K562 (cell line): ENCODE results near the gene MYL12B. TPM values are rescaled to one million over a fixed set of nuclear protein-coding genes. Genes with fewer than 3 reads are reported as not detected.

Source experiments
- ATF7 ChIP-seq: fragments of 450-650 bp; IDR thresholded peaks from 2 replicates; pipeline ENCODE4 v1.7.1; 2014; ENCODE audit warnings: mild to moderate bottlenecking, moderate library complexity
- POLR2AphosphoS5 ChIP-seq: IDR thresholded peaks from 2 replicates; pipeline ENCODE4 v1.6.1; 2011; ENCODE audit warnings: mild to moderate bottlenecking, low read depth, low read length, moderate library complexity; ENCODE audit not compliant: control insufficient read depth, insufficient read depth
- polyA plus RNA-seq, 8 experiments: library from polyadenylated mRNA; depleted of rRNA in 4 of 8; stranded (reverse) in 5 of 8; unstranded in 3 of 8; fragments of >200 nt; fragmentation: Nextera tagmentation in 2 of 8; fragmentation: Illumina TruSeq in 1 of 8; extraction: Ambion mirVana in 2 of 8; extraction: Trizol in 1 of 8; gene quantifications; 2 replicates each; pipeline versions ENCODE4 v1.2.1 to v1.2.3, GENCODE V29; 2011 to 2014; ENCODE audit warnings: inconsistent platforms in 1 of 8, missing spikeins in 1 of 8
- total RNA-seq, 7 experiments: library from RNA; depleted of rRNA in 6 of 7; stranded (reverse); fragments of >200 nt in 6 of 7; fragmentation: Illumina TruSeq in 2 of 7; extraction: Trizol in 2 of 7; gene quantifications; 2 replicates each; pipeline versions ENCODE4 v1.2.1 to v1.2.3, GENCODE V29; 2011 to 2021; ENCODE audit warnings: low replicate concordance in 1 of 7
- TF ChIP-seq, protein P1 (sequence below), 2 experiments: fragments of 450-650 bp in 1 of 2; sonication (generic) in 1 of 2; formaldehyde crosslinking in 1 of 2; IDR thresholded peaks; 2 replicates each; pipeline versions ENCODE4 v1.7.1 to v1.9.0; 2016 to 2022; ENCODE audit warnings: inconsistent platforms in 1 of 2, mild to moderate bottlenecking in 1 of 2, missing genetic modification reagents in 1 of 2
- TF ChIP-seq, protein P2 (sequence below), 2 experiments: fragments of 450-650 bp; IDR thresholded peaks; 2 replicates each; pipeline ENCODE4 v1.6.1; 2018; ENCODE audit warnings: mild to moderate bottlenecking in 2 of 2, low read depth in 1 of 2; ENCODE audit not compliant: partially characterized antibody in 2 of 2
- TF ChIP-seq, protein P3 (sequence below): fragments of 200-800 bp; sonication (Bioruptor generic); IDR thresholded peaks from 2 replicates; pipeline ENCODE4 v1.6.1; 2017; ENCODE audit warnings: missing genetic modification characterization, missing compliant biosample characterization

The MYL12B gene
- total and polyA plus RNA-seq, 9 of the 15 experiments (the other 6 are each of a cell fraction or from before 2014, with no cell fraction given): 220 to 995 (median 463) TPM

DNA sequence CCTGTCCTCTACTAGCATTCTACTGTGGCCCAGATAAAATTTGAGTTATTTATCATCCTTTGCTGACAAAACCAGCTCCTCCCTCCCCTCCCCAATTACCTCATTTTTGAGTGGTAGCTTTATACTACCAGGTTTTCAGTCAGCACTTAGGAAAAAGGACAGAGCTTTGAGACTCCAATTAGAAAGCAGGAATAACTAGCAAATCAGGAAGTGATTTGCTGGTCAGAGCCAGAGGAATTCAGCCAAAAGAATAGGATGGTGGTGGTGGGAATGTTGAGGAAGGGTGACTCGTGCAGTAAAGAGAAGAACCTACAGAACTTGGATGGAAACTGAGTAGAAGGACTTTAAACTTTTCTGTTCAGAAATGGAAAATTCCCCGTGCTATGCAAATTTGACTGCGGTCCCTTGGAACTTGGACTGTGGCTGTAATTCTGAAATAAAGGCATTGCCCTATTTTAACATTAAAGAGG is 3.7 kb downstream of the MYL12B start (continued):
- TF ChIP-seq, protein P1, sequence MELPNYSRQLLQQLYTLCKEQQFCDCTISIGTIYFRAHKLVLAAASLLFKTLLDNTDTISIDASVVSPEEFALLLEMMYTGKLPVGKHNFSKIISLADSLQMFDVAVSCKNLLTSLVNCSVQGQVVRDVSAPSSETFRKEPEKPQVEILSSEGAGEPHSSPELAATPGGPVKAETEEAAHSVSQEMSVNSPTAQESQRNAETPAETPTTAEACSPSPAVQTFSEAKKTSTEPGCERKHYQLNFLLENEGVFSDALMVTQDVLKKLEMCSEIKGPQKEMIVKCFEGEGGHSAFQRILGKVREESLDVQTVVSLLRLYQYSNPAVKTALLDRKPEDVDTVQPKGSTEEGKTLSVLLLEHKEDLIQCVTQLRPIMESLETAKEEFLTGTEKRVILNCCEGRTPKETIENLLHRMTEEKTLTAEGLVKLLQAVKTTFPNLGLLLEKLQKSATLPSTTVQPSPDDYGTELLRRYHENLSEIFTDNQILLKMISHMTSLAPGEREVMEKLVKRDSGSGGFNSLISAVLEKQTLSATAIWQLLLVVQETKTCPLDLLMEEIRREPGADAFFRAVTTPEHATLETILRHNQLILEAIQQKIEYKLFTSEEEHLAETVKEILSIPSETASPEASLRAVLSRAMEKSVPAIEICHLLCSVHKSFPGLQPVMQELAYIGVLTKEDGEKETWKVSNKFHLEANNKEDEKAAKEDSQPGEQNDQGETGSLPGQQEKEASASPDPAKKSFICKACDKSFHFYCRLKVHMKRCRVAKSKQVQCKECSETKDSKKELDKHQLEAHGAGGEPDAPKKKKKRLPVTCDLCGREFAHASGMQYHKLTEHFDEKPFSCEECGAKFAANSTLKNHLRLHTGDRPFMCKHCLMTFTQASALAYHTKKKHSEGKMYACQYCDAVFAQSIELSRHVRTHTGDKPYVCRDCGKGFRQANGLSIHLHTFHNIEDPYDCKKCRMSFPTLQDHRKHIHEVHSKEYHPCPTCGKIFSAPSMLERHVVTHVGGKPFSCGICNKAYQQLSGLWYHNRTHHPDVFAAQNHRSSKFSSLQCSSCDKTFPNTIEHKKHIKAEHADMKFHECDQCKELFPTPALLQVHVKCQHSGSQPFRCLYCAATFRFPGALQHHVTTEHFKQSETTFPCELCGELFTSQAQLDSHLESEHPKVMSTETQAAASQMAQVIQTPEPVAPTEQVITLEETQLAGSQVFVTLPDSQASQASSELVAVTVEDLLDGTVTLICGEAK (IDR thresholded peaks at IDR 0.05): 0 out of 2 replicates have a peak, but pooled peaks have one; percentile 32
- TF ChIP-seq, protein P1 (CRISPR knock-in tag; IDR thresholded peaks at IDR 0.05): no peak
- TF ChIP-seq, protein P2, sequence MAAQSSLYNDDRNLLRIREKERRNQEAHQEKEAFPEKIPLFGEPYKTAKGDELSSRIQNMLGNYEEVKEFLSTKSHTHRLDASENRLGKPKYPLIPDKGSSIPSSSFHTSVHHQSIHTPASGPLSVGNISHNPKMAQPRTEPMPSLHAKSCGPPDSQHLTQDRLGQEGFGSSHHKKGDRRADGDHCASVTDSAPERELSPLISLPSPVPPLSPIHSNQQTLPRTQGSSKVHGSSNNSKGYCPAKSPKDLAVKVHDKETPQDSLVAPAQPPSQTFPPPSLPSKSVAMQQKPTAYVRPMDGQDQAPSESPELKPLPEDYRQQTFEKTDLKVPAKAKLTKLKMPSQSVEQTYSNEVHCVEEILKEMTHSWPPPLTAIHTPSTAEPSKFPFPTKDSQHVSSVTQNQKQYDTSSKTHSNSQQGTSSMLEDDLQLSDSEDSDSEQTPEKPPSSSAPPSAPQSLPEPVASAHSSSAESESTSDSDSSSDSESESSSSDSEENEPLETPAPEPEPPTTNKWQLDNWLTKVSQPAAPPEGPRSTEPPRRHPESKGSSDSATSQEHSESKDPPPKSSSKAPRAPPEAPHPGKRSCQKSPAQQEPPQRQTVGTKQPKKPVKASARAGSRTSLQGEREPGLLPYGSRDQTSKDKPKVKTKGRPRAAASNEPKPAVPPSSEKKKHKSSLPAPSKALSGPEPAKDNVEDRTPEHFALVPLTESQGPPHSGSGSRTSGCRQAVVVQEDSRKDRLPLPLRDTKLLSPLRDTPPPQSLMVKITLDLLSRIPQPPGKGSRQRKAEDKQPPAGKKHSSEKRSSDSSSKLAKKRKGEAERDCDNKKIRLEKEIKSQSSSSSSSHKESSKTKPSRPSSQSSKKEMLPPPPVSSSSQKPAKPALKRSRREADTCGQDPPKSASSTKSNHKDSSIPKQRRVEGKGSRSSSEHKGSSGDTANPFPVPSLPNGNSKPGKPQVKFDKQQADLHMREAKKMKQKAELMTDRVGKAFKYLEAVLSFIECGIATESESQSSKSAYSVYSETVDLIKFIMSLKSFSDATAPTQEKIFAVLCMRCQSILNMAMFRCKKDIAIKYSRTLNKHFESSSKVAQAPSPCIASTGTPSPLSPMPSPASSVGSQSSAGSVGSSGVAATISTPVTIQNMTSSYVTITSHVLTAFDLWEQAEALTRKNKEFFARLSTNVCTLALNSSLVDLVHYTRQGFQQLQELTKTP (IDR thresholded peaks at IDR 0.05; ENCODE audit: low read depth in 1 of 2, partially characterized antibody in 2 of 2): peak in 1 of 2 experiments; percentile 68
- TF ChIP-seq, protein P3, sequence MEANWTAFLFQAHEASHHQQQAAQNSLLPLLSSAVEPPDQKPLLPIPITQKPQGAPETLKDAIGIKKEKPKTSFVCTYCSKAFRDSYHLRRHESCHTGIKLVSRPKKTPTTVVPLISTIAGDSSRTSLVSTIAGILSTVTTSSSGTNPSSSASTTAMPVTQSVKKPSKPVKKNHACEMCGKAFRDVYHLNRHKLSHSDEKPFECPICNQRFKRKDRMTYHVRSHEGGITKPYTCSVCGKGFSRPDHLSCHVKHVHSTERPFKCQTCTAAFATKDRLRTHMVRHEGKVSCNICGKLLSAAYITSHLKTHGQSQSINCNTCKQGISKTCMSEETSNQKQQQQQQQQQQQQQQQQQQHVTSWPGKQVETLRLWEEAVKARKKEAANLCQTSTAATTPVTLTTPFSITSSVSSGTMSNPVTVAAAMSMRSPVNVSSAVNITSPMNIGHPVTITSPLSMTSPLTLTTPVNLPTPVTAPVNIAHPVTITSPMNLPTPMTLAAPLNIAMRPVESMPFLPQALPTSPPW (CRISPR knock-in tag): peak; percentile 38; the same call in 1 of the 2 replicates
- 0 out of 2 replicates have a peak, but pooled peaks have one; percentile 26 for TF ChIP-seq POLR2AphosphoS5
- TF ChIP-seq ATF7: peak; percentile 75
